Measurements from ENCODE around the gene CALN1. TPM values are rescaled to one million over a fixed set of nuclear protein-coding genes. Genes with fewer than 3 reads are reported as not detected.

Gene CALN1
- total and polyA plus RNA-seq, 2 of the 8 experiments (the other 6 are each of a cell fraction or from before 2014, with no cell fraction given), result 6.4 to 15.2 TPM

DNA sequence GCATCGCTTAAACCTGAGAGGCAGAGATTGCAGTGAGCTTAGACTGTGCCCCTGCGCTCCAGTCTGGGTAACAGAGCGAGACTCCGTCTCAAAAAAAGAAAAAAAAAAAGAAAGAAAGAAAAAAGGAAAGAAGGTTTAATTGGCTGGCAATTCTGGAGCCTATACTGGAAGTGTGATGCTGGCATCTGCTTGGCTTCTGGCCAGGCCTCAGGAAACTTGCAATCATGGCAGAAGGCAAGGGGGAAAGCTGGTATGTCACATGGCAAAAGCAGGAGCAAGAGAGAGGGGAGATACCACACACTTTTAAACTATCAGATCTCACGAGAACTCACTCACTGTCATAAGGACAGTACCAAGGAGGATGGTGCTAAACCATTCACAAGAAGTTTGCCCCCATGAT, 190.0 kb downstream of the CALN1 start:
- ChIA-PET CTCF (ENCODE audit: partially characterized antibody) (interaction anchor here (1.0 to 1.2 kb wide), 2 partner anchors 10 to 11 kb away, joined by 3 read pairs; no protein-coding TSS in a partner anchor), POLR2A (ENCODE audit: partially characterized antibody) (no interaction called here)
- 75% methylated on average over 4 of the region's 5 CpGs; no CpG with 5 or more reads in 1 of the 2 experiments for WGBS, 2 experiments (ENCODE audit: extremely low coverage in 1 of 2, insufficient coverage in 1 of 2, insufficient read length in 1 of 2, insufficient replicate concordance in 2 of 2, low coverage in 1 of 2, low lambda C conversion rate in 2 of 2, missing lambda C conversion rate in 1 of 2)

More for the DNA sequence above, 190.0 kb downstream of the CALN1 start:
- Histone ChIP-seq H3K9ac (replicated peaks in 1 of 4; ENCODE audit: extremely low read depth in 1 of 4, low read depth in 3 of 4, low read length in 3 of 4) (no peak overlapping the region), H2AFZ (ENCODE audit: low read length) (no peak overlapping the region), H3K56ac (replicated peaks; ENCODE audit: insufficient read length, low read depth, low read length) (no peak overlapping the region), H3K79me2 (ENCODE audit: control insufficient read depth in 1 of 2, insufficient read depth in 2 of 2, low read length in 2 of 2) (peaks cover 0 to 3% of the 10 kb centered on the region in 2 experiments; a peak in 2 of 4 replicates), H2AK5ac (ENCODE audit: low read depth, low read length) (no peak overlapping the region), H2BK12ac (ENCODE audit: low read depth, low read length) (no peak overlapping the region), H2BK120ac (replicated peaks; ENCODE audit: low read depth, low read length) (no peak overlapping the region), H4K20me1 (replicated peaks in 1 of 2; ENCODE audit: control insufficient read depth in 1 of 2, insufficient read depth in 2 of 2, low read length in 2 of 2) (peaks cover 0 to 1% of the 10 kb centered on the region in 2 experiments), H2BK20ac (ENCODE audit: low read length) (no peak overlapping the region), H2BK5ac (ENCODE audit: low read depth, low read length) (no peak overlapping the region), H4K91ac (replicated peaks; ENCODE audit: insufficient read length, low read length) (no peak overlapping the region), H3K27me3 (replicated peaks in 1 of 4; ENCODE audit: control insufficient read depth in 3 of 4, extremely low read depth in 1 of 4, insufficient read depth in 3 of 4, low read length in 3 of 4) (no peaks in the 10 kb centered on the region), H3K4me1 (replicated peaks in 1 of 4; ENCODE audit: control insufficient read depth in 3 of 4, insufficient read depth in 4 of 4, low read length in 3 of 4) (no peaks in the 10 kb centered on the region), H3K23me2 (ENCODE audit: low read depth, low read length) (no peaks in the 10 kb centered on the region; the same call in 1 of the 2 replicates), H3K18ac (ENCODE audit: extremely low read depth, low read length) (no peak overlapping the region), H3K36me3 (ENCODE audit: control insufficient read depth in 2 of 4, insufficient read depth in 4 of 4, low read length in 3 of 4) (no peaks in the 10 kb centered on the region), H2BK15ac (ENCODE audit: low read length) (no peak overlapping the region), H3K4ac (replicated peaks; ENCODE audit: insufficient read length, low read depth, low read length) (no peak overlapping the region), H3K9me3 (ENCODE audit: insufficient read depth in 2 of 2, low read depth in 1 of 2, low read length in 1 of 2) (no peaks in the 10 kb centered on the region; a peak in 1 of 4 replicates), H3K27ac (ENCODE audit: low read depth, low read length) (no peak overlapping the region), H4K8ac (ENCODE audit: extremely low read depth, insufficient read depth, low read length) (no peak overlapping the region), H3K23ac (ENCODE audit: insufficient read length) (no peak overlapping the region), H3K4me2 (ENCODE audit: insufficient read depth in 1 of 2, low read depth in 2 of 2, low read length in 2 of 2) (no peak overlapping the region), H4K5ac (ENCODE audit: insufficient read length, low read depth, low read length) (no peak overlapping the region), H3K79me1 (ENCODE audit: low read depth, low read length) (no peaks in the 10 kb centered on the region), H3K4me3 (ENCODE audit: extremely low read depth in 1 of 4, insufficient read depth in 2 of 4, low read depth in 3 of 4, low read length in 4 of 4) (no peak overlapping the region), H3K14ac (ENCODE audit: insufficient read length) (no peak overlapping the region)
- no peak for FAIRE-seq
- no peak for DNase-seq (ENCODE audit: low read depth in 1 of 2, low spot score in 2 of 2)
- TF ChIP-seq KDM4A (IDR thresholded peaks at IDR 0.05; ENCODE audit: low read depth, low read length, severe bottlenecking), result no peak
- TF ChIP-seq BACH1 (IDR thresholded peaks at IDR 0.05; ENCODE audit: low read length), result no peak
- TF ChIP-seq TBP (IDR thresholded peaks at IDR 0.05; ENCODE audit: low read depth, low read length), result no peak
- no peak for TF ChIP-seq RNF2 (IDR thresholded peaks at IDR 0.05; ENCODE audit: borderline replicate concordance, low read depth, low read length, missing control alignments, poor library complexity, severe bottlenecking)
- TF ChIP-seq GTF2F1 (IDR thresholded peaks at IDR 0.05; ENCODE audit: borderline replicate concordance, low read depth, low read length), result no peak
- no peak for TF ChIP-seq BCL11A (IDR thresholded peaks at IDR 0.05; ENCODE audit: low read depth in 2 of 2, low read length in 2 of 2)

Measured in H1 (cell line).